Measurements from ENCODE around the gene DCDC2. TPM values are rescaled to one million over a fixed set of nuclear protein-coding genes. Genes with fewer than 3 reads are reported as not detected.

Gene DCDC2
- polyA plus RNA-seq, 1 experiment, result not detected

DNA sequence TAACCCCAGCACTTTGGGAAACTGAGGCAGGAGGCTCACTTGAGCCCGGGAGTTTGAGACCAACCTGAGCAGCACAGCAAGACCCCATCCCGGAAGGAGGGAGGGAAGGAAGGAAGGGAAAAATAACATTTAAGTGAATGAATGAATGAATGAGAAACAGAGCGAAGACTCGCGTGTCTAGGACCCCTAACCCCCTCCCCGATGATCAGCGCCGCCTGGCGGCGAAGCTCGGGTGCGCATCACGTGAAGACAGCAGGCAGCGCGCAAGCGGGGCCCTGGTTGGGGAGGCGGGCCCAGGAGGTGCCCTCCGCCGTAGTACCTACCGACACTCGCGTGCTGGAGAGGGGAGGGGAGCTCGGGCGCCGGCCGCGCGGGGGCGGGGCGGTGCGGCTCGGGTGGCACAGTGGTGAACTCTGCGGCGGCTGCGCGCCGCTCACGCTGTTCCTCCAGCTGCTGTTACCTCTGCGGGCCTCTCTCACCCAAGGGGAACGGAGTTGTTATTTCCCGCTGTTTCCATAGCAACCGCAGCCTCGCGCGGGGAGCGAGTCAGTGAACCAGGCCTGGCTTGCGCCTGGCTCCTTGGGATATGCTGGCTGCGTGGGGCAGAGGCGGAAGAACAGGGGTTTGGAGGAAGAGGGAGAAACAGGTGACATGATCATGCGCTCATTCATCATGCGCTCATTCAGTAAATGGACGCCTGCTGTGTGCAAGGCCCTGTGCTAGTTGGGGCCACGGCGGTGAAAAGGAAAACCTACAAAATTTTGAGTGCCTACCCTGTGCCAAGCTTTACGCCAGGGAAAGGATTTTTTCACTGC, 2.0 kb upstream of the DCDC2 start:
- TF ChIP-seq CTCF (IDR thresholded peaks at IDR 0.05; ENCODE audit: insufficient read depth, low read depth, low read length), result peak; percentile 86
- CTCF ChIA-PET, result interaction anchor here (0.8 to 1.9 kb wide), 8 partner anchors 10 to 77 kb away, joined by 3 to 12 read pairs (median 4); no protein-coding TSS in a partner anchor
- POLR2A ChIA-PET, result no interaction called here

DNA sequence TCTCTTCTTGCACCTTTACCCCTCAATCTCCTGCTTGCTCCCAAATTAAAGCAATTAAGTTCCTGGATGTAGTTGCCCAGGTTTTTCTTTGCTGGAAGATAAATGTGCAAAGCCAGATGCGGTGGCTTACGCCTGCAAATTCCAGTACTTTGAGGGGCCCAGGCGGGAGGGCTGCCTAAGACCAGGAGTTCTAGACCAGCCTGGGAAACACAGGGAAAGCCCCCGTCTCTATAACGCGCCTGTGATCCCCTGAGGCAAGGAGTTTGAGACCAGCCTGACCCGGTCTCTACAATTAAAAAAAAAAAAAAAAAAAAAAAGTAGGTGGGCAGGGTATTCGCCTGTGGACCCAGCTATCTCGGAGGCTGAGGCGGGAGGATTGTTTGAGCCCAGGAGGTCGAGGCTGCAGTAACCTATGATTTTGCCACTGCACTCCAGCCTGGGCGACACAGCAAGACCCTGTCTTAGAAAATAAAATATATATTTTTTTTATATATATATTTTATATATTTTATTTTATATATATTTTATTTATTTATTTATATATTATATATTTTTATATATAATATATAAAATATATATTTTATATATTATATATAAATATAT, 461 bp upstream of the DCDC2 start:
- no peak for DNase-seq (ENCODE audit: low read depth)
- Histone ChIP-seq H3K4me3 (ENCODE audit: low read depth, low read length) (no peak overlapping the region), H3K27me3 (ENCODE audit: control insufficient read depth, insufficient read depth, low read length) (peaks cover 13% of the 10 kb centered on the region), H3K36me3 (ENCODE audit: control insufficient read depth, insufficient read depth, low read length) (no peaks in the 10 kb centered on the region)
- no peak for TF ChIP-seq CTCF (IDR thresholded peaks at IDR 0.05; ENCODE audit: insufficient read depth, low read depth, low read length)
- ChIA-PET POLR2A (no interaction called here), CTCF (no interaction called here)

More for the DNA sequence above, 2.0 kb upstream of the DCDC2 start:
- H3K4me3 ChIP-seq (ENCODE audit: low read depth, low read length), result peak overlapping the region; percentile 47
- peak; percentile 8 for DNase-seq (ENCODE audit: low read depth)
- H3K36me3 ChIP-seq (ENCODE audit: control insufficient read depth, insufficient read depth, low read length), result no peaks in the 10 kb centered on the region
- peaks cover 13% of the 10 kb centered on the region for H3K27me3 ChIP-seq (ENCODE audit: control insufficient read depth, insufficient read depth, low read length)

DNA sequence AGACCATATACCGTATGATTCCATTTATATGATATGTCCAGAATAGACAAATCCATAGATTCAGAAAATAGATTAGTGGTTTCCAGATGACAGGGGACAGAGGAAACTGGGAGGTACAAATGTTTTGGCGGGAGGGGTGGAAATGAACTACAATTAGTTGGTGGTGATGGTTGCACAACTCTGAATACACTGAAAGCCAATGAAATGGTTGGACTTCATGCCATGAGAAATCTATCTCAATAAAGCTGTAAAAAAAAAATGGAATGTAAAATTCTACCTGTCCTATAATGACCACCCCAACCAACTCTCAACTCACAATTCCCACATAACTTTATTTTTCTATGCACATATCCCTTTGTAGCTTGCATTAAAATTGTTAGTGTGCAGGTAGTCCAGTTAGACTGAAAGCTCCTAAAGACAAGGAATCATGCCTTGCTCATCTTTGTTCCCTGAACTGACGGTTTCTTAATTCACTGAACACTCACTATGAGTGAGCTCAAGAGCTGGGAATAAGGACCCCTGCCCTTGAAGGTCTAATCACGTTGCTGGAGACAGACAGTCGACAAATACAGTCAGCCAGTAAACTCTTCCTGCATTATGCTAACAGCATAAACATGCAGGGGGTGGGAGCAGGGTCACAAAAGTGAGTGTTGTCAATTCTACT, 1.4 kb downstream of the DCDC2 start:
- no peak overlapping the region for H3K4me3 ChIP-seq (ENCODE audit: low read depth, low read length)
- DNase-seq (ENCODE audit: low read depth), result no peak
- H3K36me3 ChIP-seq (ENCODE audit: control insufficient read depth, insufficient read depth, low read length), result no peaks in the 10 kb centered on the region
- no peak for TF ChIP-seq CTCF (IDR thresholded peaks at IDR 0.05; ENCODE audit: insufficient read depth, low read depth, low read length)
- CTCF ChIA-PET, result interaction anchor here (0.8 kb wide), 1 partner anchor 73 kb away, joined by 3 read pairs; no protein-coding TSS in a partner anchor
- POLR2A ChIA-PET, result no interaction called here
- peaks cover 13% of the 10 kb centered on the region for H3K27me3 ChIP-seq (ENCODE audit: control insufficient read depth, insufficient read depth, low read length)

DNA sequence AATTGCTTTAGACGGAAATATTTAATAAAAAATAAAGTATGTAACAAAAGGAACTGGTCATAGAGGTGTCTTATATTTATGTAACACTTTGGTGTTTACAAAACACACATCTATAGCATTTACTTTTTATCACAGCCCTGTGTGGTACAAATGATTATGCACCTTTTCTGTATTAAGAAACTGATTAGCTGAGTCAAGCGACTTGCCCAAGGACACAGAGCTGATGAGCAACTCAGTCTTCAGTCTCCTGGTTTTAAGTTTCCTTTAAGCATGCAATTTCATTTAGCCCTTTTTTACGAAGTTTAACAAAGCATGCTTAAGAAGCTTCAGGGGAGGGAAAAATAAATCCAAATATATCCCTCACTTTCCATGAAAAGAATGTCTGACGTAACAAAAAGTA, 2.5 kb downstream of the DCDC2 start:
- DNase-seq (ENCODE audit: low read depth), result no peak
- H3K27me3 ChIP-seq (ENCODE audit: control insufficient read depth, insufficient read depth, low read length), result peaks cover 13% of the 10 kb centered on the region
- ChIA-PET POLR2A (no interaction called here), CTCF (no interaction called here)
- no peak overlapping the region for H3K4me3 ChIP-seq (ENCODE audit: low read depth, low read length)
- TF ChIP-seq CTCF (IDR thresholded peaks at IDR 0.05; ENCODE audit: insufficient read depth, low read depth, low read length), result no peak
- H3K36me3 ChIP-seq (ENCODE audit: control insufficient read depth, insufficient read depth, low read length), result no peaks in the 10 kb centered on the region

GRCh38 chr6:24353861-24354260, 4.0 kb downstream of the DCDC2 start:
- Histone ChIP-seq H3K36me3 (ENCODE audit: control insufficient read depth, insufficient read depth, low read length) (no peaks in the 10 kb centered on the region), H3K27me3 (ENCODE audit: control insufficient read depth, insufficient read depth, low read length) (peaks cover 13% of the 10 kb centered on the region), H3K4me3 (ENCODE audit: low read depth, low read length) (no peak overlapping the region)
- no peak for TF ChIP-seq CTCF (IDR thresholded peaks at IDR 0.05; ENCODE audit: insufficient read depth, low read depth, low read length)
- DNase-seq (ENCODE audit: low read depth), result no peak
- CTCF ChIA-PET, result interaction anchor here (1.1 kb wide), 1 partner anchor 9 kb away, joined by 5 read pairs; no protein-coding TSS in a partner anchor
- POLR2A ChIA-PET, result no interaction called here

Measured in BJ (cell line).